HepG2 (cell line): Measurements from ENCODE around the gene YAP1. TPM values are rescaled to one million over a fixed set of nuclear protein-coding genes. Genes with fewer than 3 reads are reported as not detected.
A peak's percentile ranks its signal among the peaks of the same experiment; 100 is the strongest.

Source experiments
- ATAC-seq: fragments of 200-7000 bp; cut with Tn5 transposase; 3 replicates; pipeline ENCODE4 v1.9.1; 2020; ENCODE audit warnings: mild to moderate bottlenecking, moderate library complexity
- BruUV-seq: library from RNA; stranded (reverse); fragments of 400-500 nt; replicated peaks from 2 replicates; lab custom pipeline; 2021; lab: Mats Ljungman, UMichigan
- CTCF ChIA-PET: fragments of 300-600 bp; formaldehyde crosslinking; extraction: SDS; loops from one replicate; lab custom pipeline; 2021; ENCODE audit warnings: low total read pairs, inconsistent platforms, low intra/inter-chr PET ratio; lab: Yijun Ruan, JAX
- POLR2A ChIA-PET: fragments of 350-600 bp; sonication (Branson Sonifier 250); formaldehyde crosslinking; loops from one replicate; lab custom pipeline; 2020; ENCODE audit warnings: antibody characterized with exemption, inconsistent platforms; lab: Yijun Ruan, JAX
- DNase-seq: peaks from one replicate; pipeline ENCODE4 v3.0.0-alpha.2; 2015; ENCODE audit warnings: low spot score
- FAIRE-seq: peaks from 3 replicates; lab custom pipeline; 2011; peaks lifted over from hg19 to GRCh38; lab: Jason Lieb, UNC
- H2AFZ ChIP-seq: one replicate; pipeline ENCODE4 v1.6.1; 2011; ENCODE audit warnings: low read length, inconsistent platforms
- H3K27ac ChIP-seq: fragments of 300-600 bp; 3 replicates; pipeline ENCODE4 v1.8.0; 2011; ENCODE audit warnings: mixed run types, mild to moderate bottlenecking, mixed read lengths, low read length, inconsistent platforms; ENCODE audit not compliant: insufficient read depth; ENCODE audit errors: extremely low read length
- H3K27me3 ChIP-seq, 2 experiments: fragments of 200-600 bp in 1 of 2; 2 replicates in 1 of 2; 3 replicates in 1 of 2; pipeline versions ENCODE4 v1.6.0 to v1.8.0; 2011; ENCODE audit warnings: low read length in 2 of 2, mild to moderate bottlenecking in 2 of 2, moderate library complexity in 2 of 2, inconsistent platforms in 1 of 2; ENCODE audit not compliant: insufficient read depth in 2 of 2, control insufficient read depth in 1 of 2
- H3K36me3 ChIP-seq, 2 experiments: fragments of 200-600 bp in 1 of 2; replicated peaks in 1 of 2; 2 replicates in 1 of 2; 3 replicates in 1 of 2; pipeline versions ENCODE4 v1.5.1 to v1.8.0; 2011; ENCODE audit warnings: low read length in 2 of 2, inconsistent platforms in 1 of 2; ENCODE audit not compliant: insufficient read depth in 2 of 2, control insufficient read depth in 1 of 2
- H3K4me1 ChIP-seq: 2 replicates; pipeline ENCODE4 v1.5.1; 2012; ENCODE audit warnings: low read length, inconsistent platforms; ENCODE audit not compliant: insufficient read depth
- H3K4me2 ChIP-seq: 2 replicates; pipeline ENCODE4 v1.6.0; 2011; ENCODE audit warnings: low read depth, low read length, inconsistent platforms
- H3K4me3 ChIP-seq, 3 experiments: fragments of 200-600 bp in 1 of 3; sonication (generic), shearing (Covaris generic) in 1 of 3; replicated peaks in 1 of 3; 2 replicates each; pipeline ENCODE4 v1.5.1; 2011 to 2016; ENCODE audit warnings: low read length in 3 of 3, inconsistent platforms in 2 of 3, low read depth in 2 of 3, mild to moderate bottlenecking in 2 of 3, control low read depth in 1 of 3, mixed read lengths in 1 of 3; ENCODE audit not compliant: insufficient read depth in 1 of 3
- H3K79me2 ChIP-seq: one replicate; pipeline ENCODE4 v1.6.1; 2011; ENCODE audit warnings: low read length, inconsistent platforms; ENCODE audit not compliant: insufficient read depth
- H3K9ac ChIP-seq: 2 replicates; pipeline ENCODE4 v1.6.0; 2011; ENCODE audit warnings: mild to moderate bottlenecking, low read depth, low read length, inconsistent platforms; ENCODE audit not compliant: insufficient read depth
- H3K9me3 ChIP-seq: 2 replicates; pipeline ENCODE4 v1.5.1; 2012; ENCODE audit warnings: mild to moderate bottlenecking, low read length
- H4K20me1 ChIP-seq: 2 replicates; pipeline ENCODE4 v1.6.0; 2011; ENCODE audit warnings: inconsistent platforms, mild to moderate bottlenecking, low read length, moderate library complexity; ENCODE audit not compliant: insufficient read depth
- CENPX ChIP-seq: sonication (generic); formaldehyde crosslinking; IDR thresholded peaks from 2 replicates; pipeline ENCODE4 v1.9.0; 2021; ENCODE audit warnings: mild to moderate bottlenecking, missing genetic modification reagents, moderate library complexity
- CREB1 ChIP-seq, 2 experiments: fragments of 450-650 bp in 1 of 2; IDR thresholded peaks; 2 replicates each; pipeline ENCODE4 v1.6.1; 2016 to 2017; ENCODE audit warnings: control low read depth in 1 of 2, mild to moderate bottlenecking in 1 of 2, missing compliant biosample characterization in 1 of 2, missing genetic modification characterization in 1 of 2
- HDAC6 ChIP-seq: fragments of 200-600 bp; sonication (generic); IDR thresholded peaks from 2 replicates; pipeline ENCODE4 v1.7.0; 2017; ENCODE audit warnings: mild to moderate bottlenecking, antibody characterized with exemption, low read length, low read depth
- HNRNPUL1 ChIP-seq: fragments of 200-400 bp; formaldehyde crosslinking; IDR thresholded peaks from 2 replicates; pipeline ENCODE4 v1.6.1; 2017; ENCODE audit warnings: low read depth, mild to moderate bottlenecking, low read length, moderate library complexity
- PAF1 ChIP-seq: IDR thresholded peaks from 2 replicates; pipeline ENCODE4 v1.6.1; 2016; ENCODE audit warnings: missing genetic modification reagents, missing compliant biosample characterization
- PHB2 ChIP-seq: fragments of 450-650 bp; IDR thresholded peaks from 2 replicates; pipeline ENCODE4 v1.6.1; 2018; ENCODE audit not compliant: partially characterized antibody
- PPARG ChIP-seq: conservative IDR thresholded peaks from 2 replicates; pipeline ENCODE4 v1.6.1; 2016; ENCODE audit warnings: missing biosample characterization, missing genetic modification reagents
- SNAPC2 ChIP-seq: sonication (generic); formaldehyde crosslinking; IDR thresholded peaks from 2 replicates; pipeline ENCODE4 v1.8.1; 2022; ENCODE audit warnings: mild to moderate bottlenecking, missing genetic modification reagents
- ZNF557 ChIP-seq: sonication (generic); formaldehyde crosslinking; IDR thresholded peaks from 2 replicates; pipeline ENCODE4 v1.4.0; 2020; ENCODE audit warnings: missing genetic modification reagents
- ZNF724P ChIP-seq: sonication (generic); formaldehyde crosslinking; IDR thresholded peaks from 2 replicates; pipeline ENCODE4 v1.8.0; 2022; ENCODE audit warnings: missing genetic modification reagents, borderline replicate concordance
- WGBS: methylation state at CpG from one replicate; pipeline ENCODE4 v1.1.6; 2017; ENCODE audit warnings: low lambda C conversion rate; 5-methylcytosine and 5-hydroxymethylcytosine counted together
- in situ Hi-C: cut with HindIII; loops from 2 replicates; pipeline ENCODE4 v1.10.0; 2017; ENCODE audit warnings: low pct_unique_long_range_greater_than_20kb; ENCODE audit not compliant: extremely low pct_ligation_motif_present
- intact Hi-C: fragments of 100-400 bp; cut with micrococcal nuclease; formaldehyde crosslinking; loops from one replicate; pipeline ENCODE4 v1.10.0; 2022; ENCODE audit not compliant: unreplicated experiment
- polyA plus RNA-seq, 8 experiments: library from polyadenylated mRNA; depleted of rRNA in 3 of 8; stranded (reverse) in 7 of 8; unstranded in 1 of 8; fragments of >200 nt; fragmentation: Illumina TruSeq in 4 of 8; extraction: Trizol in 4 of 8; gene quantifications; 2 replicates each; pipeline versions ENCODE4 v1.2.1 to v1.2.3, GENCODE V29; 2011 to 2016; ENCODE audit warnings: low read depth in 4 of 8, missing spikeins in 1 of 8, mixed read lengths in 1 of 8; ENCODE audit not compliant: insufficient read depth in 1 of 8
- total RNA-seq, 5 experiments: library from RNA; depleted of rRNA; stranded (reverse); fragments of >200 nt; fragmentation: Illumina TruSeq; extraction: Trizol; gene quantifications; 2 replicates each; pipeline ENCODE4 v1.2.3, GENCODE V29; 2016; ENCODE audit warnings: low read depth in 1 of 5
- TF ChIP-seq, protein P1 (sequence below): sonication (generic); formaldehyde crosslinking; IDR thresholded peaks from 2 replicates; pipeline ENCODE4 v1.4.0; 2020; ENCODE audit warnings: missing genetic modification reagents
- TF ChIP-seq, protein P2 (sequence below): sonication (generic); formaldehyde crosslinking; IDR thresholded peaks from 2 replicates; pipeline ENCODE4 v1.8.0; 2022; ENCODE audit warnings: missing genetic modification reagents, mild to moderate bottlenecking, inconsistent platforms, borderline replicate concordance
- TF ChIP-seq, protein P3 (sequence below): sonication (generic); formaldehyde crosslinking; IDR thresholded peaks from 2 replicates; pipeline ENCODE4 v1.5.1; 2020; ENCODE audit warnings: missing genetic modification reagents, mild to moderate bottlenecking, borderline replicate concordance
- TF ChIP-seq, protein P4 (sequence below): IDR thresholded peaks from 2 replicates; pipeline ENCODE4 v1.6.1; 2016; ENCODE audit warnings: low read depth, borderline replicate concordance
- TF ChIP-seq, protein P5 (sequence below), 2 experiments: sonication (generic) in 1 of 2; formaldehyde crosslinking in 1 of 2; IDR thresholded peaks; 2 replicates each; pipeline versions ENCODE4 v1.6.1 to v1.9.0; 2014 to 2022; ENCODE audit warnings: antibody characterized with exemption in 1 of 2, borderline replicate concordance in 1 of 2, inconsistent platforms in 1 of 2, low read depth in 1 of 2, missing genetic modification reagents in 1 of 2

Gene YAP1
- total and polyA plus RNA-seq, 2 of the 13 experiments (the other 11 are each of a cell fraction or from before 2014, with no cell fraction given), result 59.5 to 91.0 TPM

DNA sequence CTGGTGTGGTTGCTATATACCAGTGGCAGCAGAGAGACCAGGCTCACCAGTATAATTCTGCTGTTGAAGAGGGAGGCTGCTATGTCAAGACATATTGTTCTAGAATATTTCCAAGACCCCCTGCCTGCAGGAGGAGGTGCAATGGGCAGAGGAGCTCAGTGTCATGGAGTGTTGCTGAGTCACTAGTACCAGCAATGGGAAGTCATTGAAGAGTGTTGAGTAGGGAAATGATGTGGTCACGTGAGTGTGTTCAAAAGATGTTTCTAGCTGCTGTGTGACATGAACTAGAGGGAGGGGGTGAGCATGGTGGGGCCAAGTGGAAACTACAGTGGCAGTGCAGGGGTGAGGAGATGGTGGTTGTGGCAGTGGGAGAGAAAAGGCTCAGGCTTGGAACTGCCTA lies 130.8 kb downstream of the YAP1 start:
- ChIA-PET POLR2A (no interaction called here), CTCF (no interaction called here)
- H3K4me2 ChIP-seq, result no peak overlapping the region
- TF ChIP-seq, protein P1, sequence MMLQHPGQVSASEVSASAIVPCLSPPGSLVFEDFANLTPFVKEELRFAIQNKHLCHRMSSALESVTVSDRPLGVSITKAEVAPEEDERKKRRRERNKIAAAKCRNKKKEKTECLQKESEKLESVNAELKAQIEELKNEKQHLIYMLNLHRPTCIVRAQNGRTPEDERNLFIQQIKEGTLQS (CRISPR knock-in tag), result no peak
- TF ChIP-seq, protein P2, sequence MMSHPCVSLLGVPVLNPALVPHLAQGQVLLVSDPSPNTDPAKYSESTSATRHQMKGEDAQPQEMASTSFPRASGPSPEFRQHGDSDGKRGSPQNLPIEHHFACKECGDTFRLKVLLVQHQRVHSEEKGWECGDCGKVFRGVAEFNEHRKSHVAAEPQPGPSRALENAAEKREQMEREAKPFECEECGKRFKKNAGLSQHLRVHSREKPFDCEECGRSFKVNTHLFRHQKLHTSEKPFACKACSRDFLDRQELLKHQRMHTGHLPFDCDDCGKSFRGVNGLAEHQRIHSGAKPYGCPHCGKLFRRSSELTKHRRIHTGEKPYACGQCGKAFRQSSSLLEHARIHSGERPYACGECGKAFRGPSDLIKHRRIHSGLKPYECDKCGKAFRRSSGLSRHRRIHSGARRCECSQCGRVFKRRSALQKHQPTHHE (CRISPR knock-in tag), result no peak
- TF ChIP-seq HDAC6 (no peak), ZNF724P (CRISPR knock-in tag) (no peak), CREB1 (IDR thresholded peaks at IDR 0.05) (no peak), CREB1 (CRISPR knock-in tag; IDR thresholded peaks at IDR 0.05) (no peak), SNAPC2 (CRISPR knock-in tag) (no peak), PAF1 (CRISPR knock-in tag) (no peak), PPARG (CRISPR knock-in tag) (no peak), CENPX (CRISPR knock-in tag) (no peak), PHB2 (no peak), HNRNPUL1 (no peak), ZNF557 (CRISPR knock-in tag) (no peak)
- TF ChIP-seq, protein P3, sequence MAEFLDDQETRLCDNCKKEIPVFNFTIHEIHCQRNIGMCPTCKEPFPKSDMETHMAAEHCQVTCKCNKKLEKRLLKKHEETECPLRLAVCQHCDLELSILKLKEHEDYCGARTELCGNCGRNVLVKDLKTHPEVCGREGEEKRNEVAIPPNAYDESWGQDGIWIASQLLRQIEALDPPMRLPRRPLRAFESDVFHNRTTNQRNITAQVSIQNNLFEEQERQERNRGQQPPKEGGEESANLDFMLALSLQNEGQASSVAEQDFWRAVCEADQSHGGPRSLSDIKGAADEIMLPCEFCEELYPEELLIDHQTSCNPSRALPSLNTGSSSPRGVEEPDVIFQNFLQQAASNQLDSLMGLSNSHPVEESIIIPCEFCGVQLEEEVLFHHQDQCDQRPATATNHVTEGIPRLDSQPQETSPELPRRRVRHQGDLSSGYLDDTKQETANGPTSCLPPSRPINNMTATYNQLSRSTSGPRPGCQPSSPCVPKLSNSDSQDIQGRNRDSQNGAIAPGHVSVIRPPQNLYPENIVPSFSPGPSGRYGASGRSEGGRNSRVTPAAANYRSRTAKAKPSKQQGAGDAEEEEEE (CRISPR knock-in tag), result no peak
- TF ChIP-seq, protein P4, sequence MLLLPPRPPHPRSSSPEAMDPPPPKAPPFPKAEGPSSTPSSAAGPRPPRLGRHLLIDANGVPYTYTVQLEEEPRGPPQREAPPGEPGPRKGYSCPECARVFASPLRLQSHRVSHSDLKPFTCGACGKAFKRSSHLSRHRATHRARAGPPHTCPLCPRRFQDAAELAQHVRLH, result no peak
- TF ChIP-seq, protein P5, sequence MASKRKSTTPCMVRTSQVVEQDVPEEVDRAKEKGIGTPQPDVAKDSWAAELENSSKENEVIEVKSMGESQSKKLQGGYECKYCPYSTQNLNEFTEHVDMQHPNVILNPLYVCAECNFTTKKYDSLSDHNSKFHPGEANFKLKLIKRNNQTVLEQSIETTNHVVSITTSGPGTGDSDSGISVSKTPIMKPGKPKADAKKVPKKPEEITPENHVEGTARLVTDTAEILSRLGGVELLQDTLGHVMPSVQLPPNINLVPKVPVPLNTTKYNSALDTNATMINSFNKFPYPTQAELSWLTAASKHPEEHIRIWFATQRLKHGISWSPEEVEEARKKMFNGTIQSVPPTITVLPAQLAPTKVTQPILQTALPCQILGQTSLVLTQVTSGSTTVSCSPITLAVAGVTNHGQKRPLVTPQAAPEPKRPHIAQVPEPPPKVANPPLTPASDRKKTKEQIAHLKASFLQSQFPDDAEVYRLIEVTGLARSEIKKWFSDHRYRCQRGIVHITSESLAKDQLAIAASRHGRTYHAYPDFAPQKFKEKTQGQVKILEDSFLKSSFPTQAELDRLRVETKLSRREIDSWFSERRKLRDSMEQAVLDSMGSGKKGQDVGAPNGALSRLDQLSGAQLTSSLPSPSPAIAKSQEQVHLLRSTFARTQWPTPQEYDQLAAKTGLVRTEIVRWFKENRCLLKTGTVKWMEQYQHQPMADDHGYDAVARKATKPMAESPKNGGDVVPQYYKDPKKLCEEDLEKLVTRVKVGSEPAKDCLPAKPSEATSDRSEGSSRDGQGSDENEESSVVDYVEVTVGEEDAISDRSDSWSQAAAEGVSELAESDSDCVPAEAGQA (IDR thresholded peaks at IDR 0.05; ENCODE audit: low read depth), result no peak
- TF ChIP-seq, protein P5 (CRISPR knock-in tag; IDR thresholded peaks at IDR 0.05; ENCODE audit: borderline replicate concordance), result no peak
- H3K9ac ChIP-seq, result no peak overlapping the region
- no peak overlapping the region for H3K4me3 ChIP-seq
- peak; percentile 4; the same call in 2 of the 3 replicates for ATAC-seq
- no peaks in the 10 kb centered on the region for H3K36me3 ChIP-seq
- peaks cover 80% of the 10 kb centered on the region for H3K4me1 ChIP-seq
- H2AFZ ChIP-seq, result no peak overlapping the region
- H4K20me1 ChIP-seq, result no peaks in the 10 kb centered on the region
- no peak for DNase-seq
- intact Hi-C loops, result no loop called here
- H3K27ac ChIP-seq, result peak overlapping the region; percentile 19
- 100% methylated on average over 1 of the region's 1 CpG for WGBS
- FAIRE-seq, result no peak
- in situ Hi-C loops, result no loop called here
- H3K9me3 ChIP-seq, result no peaks in the 10 kb centered on the region
- no TSS peak for BruUV-seq
- no peaks in the 10 kb centered on the region for H3K27me3 ChIP-seq
- H3K79me2 ChIP-seq, result no peaks in the 10 kb centered on the region
